HepG2 (cell line): ENCODE results near the gene STIMATE. TPM values are rescaled to one million over a fixed set of nuclear protein-coding genes. Genes with fewer than 3 reads are reported as not detected.

Source experiments
- FOXA3 ChIP-seq: IDR thresholded peaks from 2 replicates; pipeline ENCODE4 v1.6.1; 2016; ENCODE audit warnings: missing genetic modification reagents, missing compliant biosample characterization
- GATAD1 ChIP-seq: IDR thresholded peaks from 2 replicates; pipeline ENCODE4 v1.6.1; 2016; ENCODE audit warnings: missing genetic modification reagents, missing compliant biosample characterization
- HCFC1 ChIP-seq: fragments of 150-350 bp; IDR thresholded peaks from 2 replicates; pipeline ENCODE4 v1.6.1; 2014; ENCODE audit warnings: low read depth, low read length
- HMG20A ChIP-seq: IDR thresholded peaks from 2 replicates; pipeline ENCODE4 v1.6.1; 2016; ENCODE audit warnings: borderline replicate concordance
- IRF2 ChIP-seq: IDR thresholded peaks from 2 replicates; pipeline ENCODE4 v1.6.1; 2018; ENCODE audit warnings: missing genetic modification reagents, missing compliant biosample characterization
- LCORL ChIP-seq, 2 experiments: fragments of 450-650 bp in 1 of 2; sonication (generic) in 1 of 2; formaldehyde crosslinking in 1 of 2; IDR thresholded peaks; 2 replicates each; pipeline versions ENCODE4 v1.5.0 to v1.6.1; 2017 to 2020; ENCODE audit warnings: antibody characterized with exemption in 1 of 2, missing genetic modification reagents in 1 of 2
- NKX3-1 ChIP-seq: sonication (generic); formaldehyde crosslinking; IDR thresholded peaks from 2 replicates; pipeline ENCODE4 v1.5.0; 2020; ENCODE audit warnings: missing genetic modification reagents
- PAX8 ChIP-seq: sonication (generic); formaldehyde crosslinking; IDR thresholded peaks from 2 replicates; pipeline ENCODE4 v1.8.0; 2022; ENCODE audit warnings: mild to moderate bottlenecking, missing genetic modification reagents, borderline replicate concordance
- PPARG ChIP-seq: conservative IDR thresholded peaks from 2 replicates; pipeline ENCODE4 v1.6.1; 2016; ENCODE audit warnings: missing biosample characterization, missing genetic modification reagents
- RARA ChIP-seq: IDR thresholded peaks from 2 replicates; pipeline ENCODE4 v1.6.1; 2016; ENCODE audit warnings: missing genetic modification reagents, missing compliant biosample characterization
- SATB2 ChIP-seq: sonication (generic); formaldehyde crosslinking; IDR thresholded peaks from 2 replicates; pipeline ENCODE4 v1.5.0; 2020; ENCODE audit warnings: missing genetic modification reagents
- SMYD3 ChIP-seq: sonication (generic); formaldehyde crosslinking; IDR thresholded peaks from 2 replicates; pipeline ENCODE4 v1.8.1; 2023; ENCODE audit warnings: mild to moderate bottlenecking, missing genetic modification reagents
- TAF1 ChIP-seq: sonication (generic); formaldehyde crosslinking; IDR thresholded peaks from 2 replicates; pipeline ENCODE4 v1.4.0; 2020; ENCODE audit warnings: missing genetic modification reagents
- ZBTB1 ChIP-seq: sonication (generic); formaldehyde crosslinking; IDR thresholded peaks from 2 replicates; pipeline ENCODE4 v1.4.0; 2020; ENCODE audit warnings: missing genetic modification reagents, borderline replicate concordance
- ZBTB20 ChIP-seq: sonication (generic); formaldehyde crosslinking; IDR thresholded peaks from 2 replicates; pipeline ENCODE4 v1.8.1; 2023; ENCODE audit warnings: missing genetic modification reagents, low read depth, mild to moderate bottlenecking, borderline replicate concordance
- ZBTB21 ChIP-seq: sonication (generic); formaldehyde crosslinking; IDR thresholded peaks from 2 replicates; pipeline ENCODE4 v1.4.0; 2020; ENCODE audit warnings: missing genetic modification reagents
- ZFX ChIP-seq: sonication (generic); formaldehyde crosslinking; IDR thresholded peaks from 2 replicates; pipeline ENCODE4 v1.4.0; 2020; ENCODE audit warnings: mild to moderate bottlenecking, low read depth, missing genetic modification reagents, moderate library complexity
- ZNF160 ChIP-seq: sonication (generic); formaldehyde crosslinking; IDR thresholded peaks from 2 replicates; pipeline ENCODE4 v1.8.0; 2022; ENCODE audit warnings: mild to moderate bottlenecking, inconsistent platforms, missing genetic modification reagents
- ZNF33A ChIP-seq: sonication (generic); formaldehyde crosslinking; IDR thresholded peaks from 2 replicates; pipeline ENCODE4 v1.5.1; 2020; ENCODE audit warnings: missing genetic modification reagents, mild to moderate bottlenecking, moderate library complexity, borderline replicate concordance
- ZNF484 ChIP-seq: sonication (generic); formaldehyde crosslinking; IDR thresholded peaks from 2 replicates; pipeline ENCODE4 v1.5.1; 2020; ENCODE audit warnings: mild to moderate bottlenecking, low read depth, missing genetic modification reagents, borderline replicate concordance
- ZNF660 ChIP-seq: sonication (generic); formaldehyde crosslinking; IDR thresholded peaks from 2 replicates; pipeline ENCODE4 v1.5.1; 2020; ENCODE audit warnings: mild to moderate bottlenecking, low read depth, missing genetic modification reagents, borderline replicate concordance
- ZNF782 ChIP-seq: sonication (generic); formaldehyde crosslinking; IDR thresholded peaks from 2 replicates; pipeline ENCODE4 v1.4.0; 2020; ENCODE audit warnings: missing genetic modification reagents, mild to moderate bottlenecking, borderline replicate concordance
- polyA plus RNA-seq, 8 experiments: library from polyadenylated mRNA; depleted of rRNA in 3 of 8; stranded (reverse) in 7 of 8; unstranded in 1 of 8; fragments of >200 nt; fragmentation: Illumina TruSeq in 4 of 8; extraction: Trizol in 4 of 8; gene quantifications; 2 replicates each; pipeline versions ENCODE4 v1.2.1 to v1.2.3, GENCODE V29; 2011 to 2016; ENCODE audit warnings: low read depth in 4 of 8, missing spikeins in 1 of 8, mixed read lengths in 1 of 8; ENCODE audit not compliant: insufficient read depth in 1 of 8
- total RNA-seq, 5 experiments: library from RNA; depleted of rRNA; stranded (reverse); fragments of >200 nt; fragmentation: Illumina TruSeq; extraction: Trizol; gene quantifications; 2 replicates each; pipeline ENCODE4 v1.2.3, GENCODE V29; 2016; ENCODE audit warnings: low read depth in 1 of 5
- TF ChIP-seq, protein P1 (sequence below): IDR thresholded peaks from 2 replicates; pipeline ENCODE4 v1.4.0; 2020; ENCODE audit warnings: mild to moderate bottlenecking, missing genetic modification reagents
- TF ChIP-seq, protein P2 (sequence below): sonication (generic); formaldehyde crosslinking; IDR thresholded peaks from 2 replicates; pipeline ENCODE4 v1.4.0; 2020; ENCODE audit warnings: mild to moderate bottlenecking, missing genetic modification reagents
- TF ChIP-seq, protein P3 (sequence below): sonication (generic); formaldehyde crosslinking; IDR thresholded peaks from 2 replicates; pipeline ENCODE4 v1.5.0; 2020; ENCODE audit warnings: mild to moderate bottlenecking, missing genetic modification reagents
- TF ChIP-seq, protein P4 (sequence below): sonication (generic); formaldehyde crosslinking; IDR thresholded peaks from 2 replicates; pipeline ENCODE4 v1.8.0; 2022; ENCODE audit warnings: missing genetic modification reagents, low read depth, mild to moderate bottlenecking, borderline replicate concordance

The STIMATE gene
- total and polyA plus RNA-seq, 2 of the 13 experiments (the other 11 are each of a cell fraction or from before 2014, with no cell fraction given): 5.7 to 11.7 TPM

DNA sequence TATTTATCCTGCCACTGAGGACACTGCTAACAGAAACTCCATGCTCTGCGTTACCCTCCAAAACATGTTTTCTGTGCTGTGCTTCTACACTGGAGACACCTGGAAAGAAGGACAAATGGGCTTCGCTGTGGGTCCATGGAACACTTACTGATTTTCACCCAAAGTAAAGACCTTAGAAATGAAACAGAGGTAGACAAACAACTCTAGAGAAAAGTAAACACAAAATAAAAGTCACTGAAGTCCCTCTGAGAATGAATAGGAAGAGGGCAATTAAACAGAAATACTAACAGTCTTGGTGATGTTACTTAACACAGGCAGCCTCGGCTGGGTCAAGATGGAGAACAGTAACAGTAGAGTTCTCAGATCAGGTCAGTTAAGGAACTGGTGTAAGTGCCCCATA is 6.7 kb upstream of the STIMATE start (continued):
- TF ChIP-seq ZBTB21 (CRISPR knock-in tag) (no peak), PPARG (CRISPR knock-in tag) (0 out of 2 replicates have a peak, but pooled peaks have one; percentile 25), ZBTB1 (CRISPR knock-in tag) (no peak), ZNF33A (no peak), ZNF660 (CRISPR knock-in tag) (no peak), ZNF160 (CRISPR knock-in tag) (no peak), RARA (CRISPR knock-in tag) (0 out of 2 replicates have a peak, but pooled peaks have one; percentile 18), ZFX (CRISPR knock-in tag) (no peak), IRF2 (CRISPR knock-in tag) (no peak), LCORL (IDR thresholded peaks at IDR 0.05) (no peak), LCORL (CRISPR knock-in tag; IDR thresholded peaks at IDR 0.05) (no peak), SATB2 (no peak), SMYD3 (CRISPR knock-in tag) (no peak), NKX3-1 (CRISPR knock-in tag) (no peak), HMG20A (CRISPR knock-in tag) (no peak), TAF1 (no peak), PAX8 (CRISPR knock-in tag) (no peak), FOXA3 (peak; percentile 43; the same call in 1 of the 2 replicates), HCFC1 (no peak), GATAD1 (CRISPR knock-in tag) (no peak), ZBTB20 (CRISPR knock-in tag) (no peak), ZNF782 (no peak), ZNF484 (CRISPR knock-in tag) (no peak)
- TF ChIP-seq, protein P1, sequence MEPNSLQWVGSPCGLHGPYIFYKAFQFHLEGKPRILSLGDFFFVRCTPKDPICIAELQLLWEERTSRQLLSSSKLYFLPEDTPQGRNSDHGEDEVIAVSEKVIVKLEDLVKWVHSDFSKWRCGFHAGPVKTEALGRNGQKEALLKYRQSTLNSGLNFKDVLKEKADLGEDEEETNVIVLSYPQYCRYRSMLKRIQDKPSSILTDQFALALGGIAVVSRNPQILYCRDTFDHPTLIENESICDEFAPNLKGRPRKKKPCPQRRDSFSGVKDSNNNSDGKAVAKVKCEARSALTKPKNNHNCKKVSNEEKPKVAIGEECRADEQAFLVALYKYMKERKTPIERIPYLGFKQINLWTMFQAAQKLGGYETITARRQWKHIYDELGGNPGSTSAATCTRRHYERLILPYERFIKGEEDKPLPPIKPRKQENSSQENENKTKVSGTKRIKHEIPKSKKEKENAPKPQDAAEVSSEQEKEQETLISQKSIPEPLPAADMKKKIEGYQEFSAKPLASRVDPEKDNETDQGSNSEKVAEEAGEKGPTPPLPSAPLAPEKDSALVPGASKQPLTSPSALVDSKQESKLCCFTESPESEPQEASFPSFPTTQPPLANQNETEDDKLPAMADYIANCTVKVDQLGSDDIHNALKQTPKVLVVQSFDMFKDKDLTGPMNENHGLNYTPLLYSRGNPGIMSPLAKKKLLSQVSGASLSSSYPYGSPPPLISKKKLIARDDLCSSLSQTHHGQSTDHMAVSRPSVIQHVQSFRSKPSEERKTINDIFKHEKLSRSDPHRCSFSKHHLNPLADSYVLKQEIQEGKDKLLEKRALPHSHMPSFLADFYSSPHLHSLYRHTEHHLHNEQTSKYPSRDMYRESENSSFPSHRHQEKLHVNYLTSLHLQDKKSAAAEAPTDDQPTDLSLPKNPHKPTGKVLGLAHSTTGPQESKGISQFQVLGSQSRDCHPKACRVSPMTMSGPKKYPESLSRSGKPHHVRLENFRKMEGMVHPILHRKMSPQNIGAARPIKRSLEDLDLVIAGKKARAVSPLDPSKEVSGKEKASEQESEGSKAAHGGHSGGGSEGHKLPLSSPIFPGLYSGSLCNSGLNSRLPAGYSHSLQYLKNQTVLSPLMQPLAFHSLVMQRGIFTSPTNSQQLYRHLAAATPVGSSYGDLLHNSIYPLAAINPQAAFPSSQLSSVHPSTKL (CRISPR knock-in tag): peak; percentile 44; the same call in 1 of the 2 replicates
- TF ChIP-seq, protein P2, sequence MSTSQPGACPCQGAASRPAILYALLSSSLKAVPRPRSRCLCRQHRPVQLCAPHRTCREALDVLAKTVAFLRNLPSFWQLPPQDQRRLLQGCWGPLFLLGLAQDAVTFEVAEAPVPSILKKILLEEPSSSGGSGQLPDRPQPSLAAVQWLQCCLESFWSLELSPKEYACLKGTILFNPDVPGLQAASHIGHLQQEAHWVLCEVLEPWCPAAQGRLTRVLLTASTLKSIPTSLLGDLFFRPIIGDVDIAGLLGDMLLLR (CRISPR knock-in tag): no peak
- TF ChIP-seq, protein P3, sequence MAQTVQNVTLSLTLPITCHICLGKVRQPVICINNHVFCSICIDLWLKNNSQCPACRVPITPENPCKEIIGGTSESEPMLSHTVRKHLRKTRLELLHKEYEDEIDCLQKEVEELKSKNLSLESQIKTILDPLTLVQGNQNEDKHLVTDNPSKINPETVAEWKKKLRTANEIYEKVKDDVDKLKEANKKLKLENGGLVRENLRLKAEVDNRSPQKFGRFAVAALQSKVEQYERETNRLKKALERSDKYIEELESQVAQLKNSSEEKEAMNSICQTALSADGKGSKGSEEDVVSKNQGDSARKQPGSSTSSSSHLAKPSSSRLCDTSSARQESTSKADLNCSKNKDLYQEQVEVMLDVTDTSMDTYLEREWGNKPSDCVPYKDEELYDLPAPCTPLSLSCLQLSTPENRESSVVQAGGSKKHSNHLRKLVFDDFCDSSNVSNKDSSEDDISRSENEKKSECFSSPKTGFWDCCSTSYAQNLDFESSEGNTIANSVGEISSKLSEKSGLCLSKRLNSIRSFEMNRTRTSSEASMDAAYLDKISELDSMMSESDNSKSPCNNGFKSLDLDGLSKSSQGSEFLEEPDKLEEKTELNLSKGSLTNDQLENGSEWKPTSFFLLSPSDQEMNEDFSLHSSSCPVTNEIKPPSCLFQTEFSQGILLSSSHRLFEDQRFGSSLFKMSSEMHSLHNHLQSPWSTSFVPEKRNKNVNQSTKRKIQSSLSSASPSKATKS (CRISPR knock-in tag): no peak
- TF ChIP-seq, protein P4, sequence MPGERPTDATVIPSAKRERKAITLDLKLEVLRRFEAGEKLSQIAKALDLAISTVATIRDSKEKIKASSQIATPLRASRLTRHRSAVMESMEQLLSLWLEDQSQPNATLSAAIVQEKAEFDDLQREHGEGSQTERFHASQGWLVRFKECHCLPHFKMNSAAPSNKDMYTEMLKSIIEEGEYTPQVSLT (CRISPR knock-in tag): no peak
